ENCODE data around the gene RBM12.

Gene RBM12

GRCh38 chr20:35653430-35653734 is 11.3 kb downstream of the RBM12 start:
- DNase-seq: no peak

GRCh38 chr20:35652641-35653429 is 11.9 kb downstream of the RBM12 start:
- DNase-seq: no peak

- DNase-seq: no peak
These were observed 12.7 kb downstream of the RBM12 start for GRCh38 chr20:35651958-35652357.

GRCh38 chr20:35650632-35651031 is 14.1 kb downstream of the RBM12 start:
- no peak for DNase-seq

GRCh38 chr20:35648836-35649235 is 15.9 kb downstream of the RBM12 start:
- DNase-seq: no peak

- no peak for DNase-seq
These were observed 19.9 kb downstream of the RBM12 start for GRCh38 chr20:35644806-35645205.

- DNase-seq: no peak
These were observed 21.7 kb downstream of the RBM12 start for GRCh38 chr20:35643045-35643444.

- no peak for DNase-seq
These were observed 23.0 kb downstream of the RBM12 start for GRCh38 chr20:35641743-35642142.

- DNase-seq: no peak
These were observed 24.0 kb downstream of the RBM12 start for GRCh38 chr20:35640724-35641123.

GRCh38 chr20:35638751-35639150 is 25.9 kb downstream of the RBM12 start:
- no peak for DNase-seq

- DNase-seq: no peak
These were observed 27.4 kb downstream of the RBM12 start for GRCh38 chr20:35637276-35637675.

- DNase-seq: no peak
These were observed 28.6 kb downstream of the RBM12 start for GRCh38 chr20:35636095-35636494.

GRCh38 chr20:35635652-35636051 is 29.0 kb downstream of the RBM12 start:
- DNase-seq: no peak

GRCh38 chr20:35632539-35633115 is 32.1 kb downstream of the RBM12 start:
- DNase-seq: no peak

- DNase-seq: no peak
These were observed 34.1 kb downstream of the RBM12 start for GRCh38 chr20:35630636-35631035.

- no peak for DNase-seq
These were observed 35.1 kb downstream of the RBM12 start for GRCh38 chr20:35629427-35630145.

GRCh38 chr20:35627121-35627520 is 37.6 kb downstream of the RBM12 start:
- DNase-seq: no peak

- DNase-seq: no peak
These were observed 38.2 kb downstream of the RBM12 start for GRCh38 chr20:35626386-35627001.

- no peak for DNase-seq
These were observed 38.9 kb downstream of the RBM12 start for GRCh38 chr20:35625584-35626385.

- no peak for DNase-seq
These were observed 43.1 kb downstream of the RBM12 start for GRCh38 chr20:35621560-35621946.

- DNase-seq: no peak
These were observed 43.7 kb downstream of the RBM12 start for GRCh38 chr20:35620818-35621559.

All from amniotic stem cell (primary cell).